IPS-NIHi7 (cell line): ENCODE data around the gene HNRNPU.

ENCODE experiments used
- DNase-seq: peaks from one replicate; pipeline ENCODE4 v3.0.0; 2012; ENCODE audit warnings: mixed read lengths; ENCODE audit errors: extremely low spot score

Gene HNRNPU

DNA sequence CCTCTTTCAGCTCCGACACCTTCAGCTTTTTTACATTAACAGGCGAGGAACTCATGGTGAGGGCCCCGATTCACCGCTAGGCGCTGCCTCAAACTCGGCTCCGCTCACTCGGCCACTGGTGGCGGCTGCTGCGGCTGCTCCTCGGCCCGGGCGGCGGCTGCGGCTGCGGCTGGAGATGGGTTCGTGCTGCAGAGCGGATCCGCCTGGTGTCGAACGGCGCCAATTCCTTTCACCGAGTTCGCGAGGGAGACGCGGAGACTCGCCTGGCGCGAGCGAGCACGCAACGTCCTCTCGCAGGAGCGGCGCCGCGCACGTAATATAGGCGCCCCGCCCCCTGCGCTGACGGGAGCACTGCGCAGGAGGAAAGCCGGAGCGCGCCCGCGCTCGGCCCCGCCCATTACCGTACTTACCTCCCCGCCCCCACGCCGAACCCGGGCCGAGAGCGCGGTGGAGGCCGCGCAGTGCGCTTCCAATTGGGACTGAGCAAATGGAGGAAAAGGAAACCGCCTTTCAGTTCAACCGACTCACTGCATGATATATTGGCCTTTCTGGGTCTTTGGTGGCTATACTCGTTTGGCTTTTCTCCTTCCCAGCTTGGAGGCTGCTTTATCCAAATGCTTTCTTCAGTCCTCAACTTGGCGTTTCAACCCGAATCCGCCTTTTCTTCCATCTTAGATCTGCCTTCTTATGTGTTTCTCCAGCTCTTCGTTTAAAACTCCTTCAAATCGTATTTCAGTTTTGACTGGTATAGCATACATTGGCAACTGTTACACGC, at the start of gene HNRNPU:
TSS of gene HNRNPU (minus strand) at position 291 of the 775 bp plus-strand sequence. CDS start at position 55, 236 bp downstream.
- peak; percentile 90 for DNase-seq

GRCh38 chr1:244913806-244914205, 49.5 kb upstream of the HNRNPU start:
- DNase-seq = no peak

- DNase-seq = no peak
Observed at GRCh38 chr1:244904119-244904518, 39.8 kb upstream of the HNRNPU start.

DNA sequence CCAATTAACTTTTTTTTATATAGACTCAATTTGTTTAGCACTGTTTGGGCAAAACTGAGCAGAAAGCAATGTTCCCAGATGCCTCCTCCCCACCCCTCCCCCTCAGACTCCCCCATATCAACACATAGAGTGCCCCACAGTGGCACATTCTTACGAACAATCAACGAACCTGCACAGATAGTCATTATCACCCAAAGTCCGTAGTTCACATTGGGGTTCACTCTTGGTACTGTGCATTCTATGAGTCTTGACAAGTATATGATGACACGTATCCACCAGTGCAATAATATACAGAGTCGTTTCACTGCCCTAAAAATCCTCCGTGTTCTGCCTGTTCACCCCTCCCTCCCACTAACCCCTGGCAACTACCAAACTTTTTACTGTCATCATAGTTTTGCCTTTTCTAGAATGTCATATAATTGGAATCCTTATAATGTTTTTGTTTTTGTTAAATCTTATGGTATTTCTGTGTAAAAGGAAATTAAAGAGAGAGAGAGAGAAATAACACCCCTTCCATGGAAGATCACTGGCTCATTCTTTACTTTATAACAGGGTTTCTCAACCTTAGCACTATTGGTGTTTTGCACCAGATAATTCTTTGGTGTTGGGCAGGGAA, 37.2 kb upstream of the HNRNPU start:
- no peak for DNase-seq

GRCh38 chr1:244897476-244898254, 33.3 kb upstream of the HNRNPU start:
- DNase-seq = no peak

DNA sequence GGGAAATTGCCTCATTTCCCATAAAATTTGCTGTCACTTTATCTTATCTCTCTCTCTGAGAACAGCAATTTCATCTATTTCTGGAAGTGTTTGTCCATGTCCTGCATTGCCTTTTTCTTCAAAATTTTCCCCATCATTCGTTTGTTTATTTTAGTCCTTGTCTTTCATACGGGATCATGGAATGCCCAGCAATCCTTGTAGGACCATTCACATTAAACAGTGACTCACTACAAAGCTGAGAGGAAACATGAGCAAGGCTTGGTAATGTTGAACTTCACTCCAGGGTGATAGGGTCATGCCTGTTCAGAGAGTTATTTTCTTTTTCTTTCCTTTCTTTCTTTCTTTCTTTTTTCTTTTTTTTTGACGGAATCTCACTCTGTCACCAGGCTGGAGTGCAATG, 32.2 kb upstream of the HNRNPU start:
- no peak for DNase-seq

GRCh38 chr1:244893836-244894235, 29.5 kb upstream of the HNRNPU start:
- DNase-seq = no peak

DNA sequence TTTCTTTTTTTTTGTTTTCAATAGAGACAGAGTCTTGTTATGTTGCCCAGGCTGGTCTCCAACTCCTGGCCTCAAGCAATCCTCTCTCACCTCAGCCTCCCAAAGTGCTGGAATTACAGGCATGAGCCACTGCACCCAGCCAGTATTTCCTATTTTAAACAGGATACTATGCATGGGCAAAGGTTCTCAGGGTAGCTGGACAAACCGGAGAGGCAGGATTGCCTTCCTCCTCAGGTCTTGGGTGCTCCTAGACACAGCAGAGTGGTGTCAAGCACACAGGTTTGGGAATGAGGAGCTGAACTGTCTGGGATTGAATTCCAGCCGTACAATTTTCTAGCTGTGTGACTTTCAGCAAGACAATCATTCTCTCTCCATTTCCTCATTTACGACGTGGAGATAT, 22.9 kb upstream of the HNRNPU start:
- no peak for DNase-seq

GRCh38 chr1:244881552-244882280, 17.4 kb upstream of the HNRNPU start:
- DNase-seq = peak; percentile 30

- DNase-seq = no peak
Observed at GRCh38 chr1:244878681-244879080, 14.3 kb upstream of the HNRNPU start.

DNA sequence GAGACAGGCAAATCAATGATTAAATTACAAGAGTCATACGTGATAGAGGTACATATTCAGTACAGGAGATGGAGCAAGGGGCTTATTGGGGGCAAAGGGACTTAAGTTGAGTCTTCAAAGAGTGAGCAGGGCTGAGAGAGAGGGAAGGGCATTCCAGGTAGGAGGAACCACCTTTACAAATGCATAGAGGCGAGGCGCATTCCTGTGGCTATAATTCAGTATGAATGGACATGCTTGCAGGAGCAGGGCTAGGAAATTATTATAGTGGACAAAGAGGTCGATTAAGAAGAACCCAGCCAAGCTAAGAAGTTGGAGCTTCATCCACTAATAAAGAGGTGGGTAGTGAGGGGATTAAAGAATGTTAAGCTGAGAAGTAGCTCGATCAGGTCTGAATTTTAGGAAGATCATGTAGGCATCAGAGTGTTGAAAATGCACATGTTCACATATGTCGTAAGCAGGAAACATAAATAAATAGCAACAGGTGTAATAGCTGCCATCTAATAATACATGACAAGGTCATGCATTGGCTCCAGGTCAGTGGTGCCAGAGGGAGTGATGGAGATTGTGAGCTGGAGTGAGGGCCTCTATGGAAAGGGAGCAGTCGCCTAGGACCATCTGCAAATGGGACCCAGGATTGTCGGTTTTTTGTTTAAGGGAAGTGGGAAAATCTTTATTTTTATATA, 12.0 kb upstream of the HNRNPU start:
- no peak for DNase-seq

GRCh38 chr1:244874974-244875579, 10.7 kb upstream of the HNRNPU start:
- DNase-seq = peak; percentile 66

DNA sequence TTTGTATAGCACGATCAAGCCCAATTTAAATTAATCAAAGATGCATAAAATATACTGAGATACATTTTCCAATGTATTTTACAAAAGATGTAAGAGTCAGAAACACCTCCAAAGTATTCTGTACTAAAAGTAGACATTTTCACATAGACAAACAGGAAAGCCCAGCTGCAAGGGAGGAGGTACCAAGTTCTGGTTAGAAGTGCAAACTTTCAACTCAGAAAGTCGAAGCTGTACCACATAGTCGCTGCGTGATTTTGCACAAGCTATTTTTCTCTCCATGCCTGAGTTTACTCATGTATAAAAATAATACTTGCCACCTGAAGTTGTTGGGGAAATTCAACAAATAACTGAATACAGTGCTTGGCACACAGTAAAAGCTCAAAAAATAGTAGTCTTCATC, 5.6 kb upstream of the HNRNPU start:
- no peak for DNase-seq

GRCh38 chr1:244869364-244869827, 5.1 kb upstream of the HNRNPU start:
- DNase-seq = no peak

- no peak for DNase-seq
Observed at GRCh38 chr1:244868484-244869363, 4.4 kb upstream of the HNRNPU start.

DNA sequence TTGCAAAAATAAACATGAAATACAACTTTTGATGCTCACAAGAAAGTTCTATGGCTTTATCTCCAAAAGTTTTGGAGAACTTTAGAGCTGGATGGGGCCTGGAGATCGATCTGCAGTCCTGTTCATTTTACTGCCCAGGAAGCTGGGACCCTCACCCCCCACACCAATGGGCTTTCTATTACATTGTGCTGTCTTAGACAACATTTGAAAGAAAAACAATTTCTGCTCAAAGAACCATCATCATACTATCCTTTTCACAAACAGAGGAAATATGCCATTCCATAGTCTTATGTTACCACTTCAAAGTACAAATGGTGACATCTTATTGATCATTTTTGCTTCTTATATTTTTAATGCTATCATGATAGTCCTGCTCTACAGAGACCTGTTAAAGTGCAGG, 2.0 kb upstream of the HNRNPU start:
- no peak for DNase-seq

DNA sequence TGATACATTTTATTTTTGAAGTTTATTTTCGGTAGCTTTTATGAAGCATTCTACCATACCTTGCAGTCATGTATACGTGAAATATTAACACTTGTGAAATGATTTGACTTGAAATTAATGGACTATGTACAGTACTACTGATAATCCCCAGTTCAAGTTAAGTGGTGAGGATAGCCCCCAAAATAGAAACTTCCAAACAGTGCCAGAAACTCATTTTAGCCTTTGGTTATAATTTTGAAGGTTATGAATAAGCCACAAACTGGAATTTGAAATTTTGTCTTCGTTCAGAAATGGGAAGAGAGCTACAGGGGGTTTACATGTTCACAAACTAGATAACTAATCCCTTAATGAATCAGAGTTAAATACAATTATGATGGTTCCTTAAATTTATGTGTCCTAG, 1.5 kb upstream of the HNRNPU start:
- DNase-seq = no peak

DNA sequence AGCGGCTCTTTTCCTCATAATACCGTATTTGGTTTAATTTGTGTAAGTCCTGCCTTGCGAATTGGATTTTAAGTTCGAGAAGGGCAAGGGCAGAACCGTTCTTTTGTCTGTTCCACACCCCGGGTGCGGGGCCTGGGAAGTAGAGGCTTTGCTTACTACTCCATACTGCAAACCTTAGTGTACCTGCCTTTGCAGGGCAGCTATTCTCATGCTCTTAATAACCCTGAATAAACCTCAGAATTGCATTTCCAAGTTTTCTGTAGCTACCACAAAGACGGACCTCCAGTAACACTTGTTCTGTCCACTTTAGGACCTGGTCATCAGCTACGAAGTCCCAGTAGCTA, 657 bp upstream of the HNRNPU start:
- peak; percentile 15 for DNase-seq

DNA sequence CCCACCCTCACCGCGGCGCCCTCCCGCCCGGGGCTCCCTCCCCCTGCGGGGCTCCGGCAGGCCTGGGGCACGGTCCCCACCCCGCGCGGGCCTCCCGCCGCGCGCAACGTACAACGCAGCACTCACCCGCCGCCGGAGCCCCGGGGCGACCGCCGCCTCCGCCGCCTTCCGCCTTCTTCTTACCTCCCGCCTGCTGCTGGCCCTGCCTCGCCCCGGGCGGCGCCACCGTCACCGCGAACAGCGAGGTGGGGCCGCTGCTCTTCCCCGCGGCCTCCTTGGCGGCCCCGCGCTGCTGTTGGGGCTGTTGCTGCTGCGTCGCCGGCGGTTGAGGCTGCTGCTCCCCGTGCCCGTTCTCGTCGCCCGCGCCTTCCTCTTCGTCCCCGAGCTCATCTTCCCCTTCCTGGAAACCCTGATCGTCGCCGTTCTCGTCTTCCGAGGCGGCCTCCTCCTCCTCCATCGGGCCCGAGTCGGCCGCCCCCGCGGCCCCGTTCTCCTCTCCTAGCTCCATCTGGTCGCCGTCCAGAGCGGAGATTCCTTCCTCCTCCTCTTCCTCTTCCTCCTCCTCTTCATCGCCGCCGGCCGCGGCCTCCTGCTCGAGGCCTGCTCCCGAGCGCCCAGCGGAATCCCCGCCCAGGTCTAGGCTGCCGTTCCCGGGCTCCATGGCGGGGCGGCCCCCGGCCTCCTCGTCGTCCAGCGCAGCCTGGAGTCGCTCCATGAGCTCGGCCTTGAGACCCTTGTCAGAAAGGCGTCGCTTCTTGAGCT, 671 bp downstream of the HNRNPU start:
- no peak for DNase-seq
